GM18858 (cell line): ENCODE measurements around the gene RFX5.
"Not testable (repeated sequence)": the region's sequence is repeated elsewhere in the genome, so short reads cannot be mapped to it uniquely, and the experiment has no call there.

Experiments
- ATAC-seq: cut with Tn5 transposase; IDR thresholded peaks from one replicate; pipeline ENCODE4 v1.9.1; 2021; ENCODE audit not compliant: unreplicated experiment

Gene RFX5

GRCh38 chr1:151346769-151347522, at the start of gene RFX5:
Gene RFX5, minus strand, starts transcription at chr1:151347252. Its CDS starts 932 bp downstream, at chr1:151346320.
- peak; percentile 90 for ATAC-seq

- ATAC-seq = not testable (repeated sequence)
Observed at GRCh38 chr1:151396265-151396664, 49.2 kb upstream of the RFX5 start.

GRCh38 chr1:151393583-151393982, 46.5 kb upstream of the RFX5 start:
- ATAC-seq = no peak

GRCh38 chr1:151391079-151391563, 44.1 kb upstream of the RFX5 start:
- ATAC-seq = no peak

- ATAC-seq = not testable (repeated sequence)
Observed at GRCh38 chr1:151390221-151391078, 43.4 kb upstream of the RFX5 start.

GRCh38 chr1:151386002-151386401, 39.0 kb upstream of the RFX5 start:
- ATAC-seq = no peak

GRCh38 chr1:151384584-151384983, 37.5 kb upstream of the RFX5 start:
- no peak for ATAC-seq

GRCh38 chr1:151377150-151377884, 30.3 kb upstream of the RFX5 start:
- no peak for ATAC-seq

GRCh38 chr1:151373196-151373595, 26.1 kb upstream of the RFX5 start:
- ATAC-seq = no peak

GRCh38 chr1:151372058-151372934, 25.2 kb upstream of the RFX5 start, which contains the start of gene SELENBP1:
Gene SELENBP1, minus strand, starts transcription at chr1:151372705. Its CDS starts 64 bp downstream, at chr1:151372641.
- ATAC-seq = no peak

GRCh38 chr1:151371370-151372057, 24.5 kb upstream of the RFX5 start:
- no peak for ATAC-seq

GRCh38 chr1:151370211-151370911, 23.3 kb upstream of the RFX5 start:
- no peak for ATAC-seq

- no peak for ATAC-seq
Observed at GRCh38 chr1:151369621-151370048, 22.6 kb upstream of the RFX5 start.

GRCh38 chr1:151369302-151369610, 22.2 kb upstream of the RFX5 start:
- no peak for ATAC-seq

- ATAC-seq = no peak
Observed at GRCh38 chr1:151368393-151369301, 21.6 kb upstream of the RFX5 start.

GRCh38 chr1:151367658-151368392, 20.8 kb upstream of the RFX5 start:
- no peak for ATAC-seq

GRCh38 chr1:151364996-151365395, 17.9 kb upstream of the RFX5 start:
- no peak for ATAC-seq
